HG02678 (cell line): ENCODE results near the gene ADAM12.
"Not testable (repeated sequence)": the region's sequence is repeated elsewhere in the genome, so short reads cannot be mapped to it uniquely, and the experiment has no call there.

Experiments used
- ATAC-seq: cut with Tn5 transposase; IDR thresholded peaks from one replicate; pipeline ENCODE4 v1.9.1; 2021; ENCODE audit warnings: mild to moderate bottlenecking, moderate library complexity; ENCODE audit not compliant: unreplicated experiment

Gene ADAM12

GRCh38 chr10:126001576-126001975, 386.7 kb downstream of the ADAM12 start:
- no peak for ATAC-seq

- ATAC-seq = no peak
These were observed 388.6 kb downstream of the ADAM12 start for GRCh38 chr10:125999694-126000093.

- no peak for ATAC-seq
These were observed 390.7 kb downstream of the ADAM12 start for GRCh38 chr10:125997586-125997985.

DNA sequence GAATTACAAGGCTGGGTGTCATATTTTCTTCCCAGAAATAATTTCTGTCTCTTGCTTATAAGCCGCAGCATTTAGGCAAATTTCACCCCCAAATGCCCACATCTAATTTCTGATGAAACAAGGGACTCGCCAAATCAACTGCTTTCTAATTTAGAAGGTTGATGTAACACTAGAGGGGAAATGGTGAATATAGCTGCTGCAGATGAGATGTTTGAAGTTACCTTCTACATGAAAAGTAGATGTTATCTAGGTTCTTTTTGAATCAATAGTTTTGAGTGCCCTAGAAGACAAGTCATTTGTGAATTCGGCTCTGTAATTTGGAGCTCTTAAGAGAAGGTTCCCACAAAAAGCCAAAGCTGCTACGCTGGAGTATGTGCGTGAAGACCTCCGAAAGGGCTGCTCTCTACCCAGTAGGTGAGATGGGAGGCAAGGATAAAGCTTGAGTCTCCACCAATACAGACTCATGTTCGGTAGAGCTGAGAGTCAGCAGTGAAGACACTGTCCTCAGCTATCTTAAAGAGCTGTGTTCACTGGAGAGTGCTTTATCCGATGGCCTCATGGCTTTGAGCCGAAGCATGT, 392.5 kb downstream of the ADAM12 start:
- ATAC-seq = no peak

DNA sequence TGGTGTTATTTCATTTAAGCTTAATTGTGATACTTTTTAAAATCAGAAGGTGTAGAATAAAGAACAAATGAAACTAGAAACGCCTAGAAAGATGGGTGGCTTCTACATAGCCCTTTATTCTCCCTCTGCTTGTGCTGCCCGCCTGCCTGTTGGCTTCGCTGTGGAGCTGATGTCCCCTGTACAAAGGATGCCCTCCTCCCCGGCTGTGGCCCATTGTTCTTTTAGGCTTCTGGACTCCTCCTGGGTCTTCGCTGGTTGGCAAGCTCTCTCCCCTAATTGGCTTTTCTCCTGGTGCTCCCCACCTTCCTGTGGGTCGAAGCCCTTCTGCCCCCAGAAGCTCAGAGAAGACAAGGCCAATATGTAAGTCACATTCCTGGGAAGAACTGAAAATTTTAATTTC, 393.7 kb downstream of the ADAM12 start:
- ATAC-seq = no peak

GRCh38 chr10:125992254-125992653, 396.0 kb downstream of the ADAM12 start:
- no peak for ATAC-seq

- ATAC-seq = no peak
These were observed 396.9 kb downstream of the ADAM12 start for GRCh38 chr10:125991392-125991791.

DNA sequence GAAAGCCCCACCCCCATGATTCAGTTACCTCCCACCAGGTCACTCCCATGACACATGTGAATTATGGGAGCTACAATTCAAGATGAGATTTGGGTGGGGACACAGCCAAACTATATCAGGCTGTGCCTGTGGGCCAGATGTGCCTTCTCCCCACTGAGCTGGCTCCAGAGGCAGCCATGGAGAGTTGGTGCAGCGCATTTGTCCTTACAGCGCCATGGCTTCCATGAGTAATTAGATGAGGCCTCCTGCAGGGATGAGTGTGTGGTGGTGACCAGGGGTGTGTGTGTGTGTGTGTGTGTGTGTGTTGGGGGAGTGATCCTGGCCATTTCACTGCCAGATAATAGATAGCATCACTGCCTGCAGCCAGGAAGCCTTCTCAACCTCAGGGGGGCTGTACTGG, 397.3 kb downstream of the ADAM12 start:
- ATAC-seq = no peak

- ATAC-seq = no peak
These were observed 398.5 kb downstream of the ADAM12 start for GRCh38 chr10:125989791-125990190.

DNA sequence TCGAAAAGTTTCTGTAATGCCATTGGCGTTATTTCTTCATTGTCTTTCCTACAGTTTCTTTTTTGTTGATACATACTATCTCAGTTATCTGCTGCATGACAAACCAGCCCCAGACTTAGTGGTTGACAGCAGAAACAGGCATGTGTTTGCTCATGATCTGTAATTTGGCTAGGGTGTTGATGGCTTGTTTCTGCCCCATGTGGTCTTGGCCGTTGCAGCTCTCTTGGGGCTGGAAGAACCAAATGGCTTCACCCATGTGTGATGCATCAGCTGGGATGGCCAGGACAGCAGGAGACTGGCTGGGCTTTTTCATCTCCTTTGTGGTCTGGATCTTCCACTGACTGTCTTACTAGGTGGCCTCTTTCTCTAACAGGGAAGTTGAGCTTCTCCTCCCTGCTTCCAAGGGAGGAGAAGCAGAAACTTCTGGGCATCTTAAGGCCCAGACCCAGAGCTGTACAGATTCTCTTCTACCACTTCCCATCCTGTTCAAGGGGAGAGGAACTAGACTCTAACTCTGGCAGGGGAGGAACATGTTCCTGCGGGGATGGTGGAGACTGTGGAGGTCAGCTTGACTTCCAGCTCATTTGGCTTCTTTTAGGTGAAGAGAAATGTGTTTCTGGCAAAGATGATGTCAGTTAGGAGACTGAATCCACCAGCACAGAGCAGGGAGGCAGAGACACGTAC, 402.6 kb downstream of the ADAM12 start:
- ATAC-seq = no peak

DNA sequence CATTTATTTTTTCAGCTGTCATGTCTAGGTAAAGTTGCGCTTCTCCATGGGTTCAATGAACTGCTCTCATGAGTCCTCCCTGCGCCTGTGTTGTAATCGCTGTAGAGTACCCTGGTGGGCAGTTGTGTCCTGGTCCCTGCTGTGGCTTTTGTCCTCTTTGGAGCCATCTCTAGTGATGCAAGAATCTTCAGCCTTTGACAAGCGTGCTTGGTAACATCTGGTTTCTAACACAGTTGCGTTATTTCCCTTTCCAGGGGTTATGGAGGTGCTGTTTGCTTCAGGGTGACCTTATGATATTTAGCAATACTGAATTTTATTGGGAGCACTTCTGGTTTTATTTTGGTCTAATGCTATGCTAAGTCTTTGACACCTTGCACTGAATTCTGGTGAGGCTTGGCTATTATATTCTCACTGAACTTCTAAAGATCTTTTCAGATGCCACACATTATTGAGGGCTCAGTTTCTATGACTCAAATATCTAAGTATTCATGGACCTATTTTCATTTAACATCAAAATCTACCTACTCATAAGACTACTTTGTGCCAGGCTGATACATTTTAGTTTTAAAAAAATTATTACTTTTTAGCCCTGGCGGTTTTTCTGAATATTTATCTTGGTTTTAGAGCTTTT, 403.3 kb downstream of the ADAM12 start:
- no peak for ATAC-seq

- ATAC-seq = no peak
These were observed 403.9 kb downstream of the ADAM12 start for GRCh38 chr10:125984346-125984745.

DNA sequence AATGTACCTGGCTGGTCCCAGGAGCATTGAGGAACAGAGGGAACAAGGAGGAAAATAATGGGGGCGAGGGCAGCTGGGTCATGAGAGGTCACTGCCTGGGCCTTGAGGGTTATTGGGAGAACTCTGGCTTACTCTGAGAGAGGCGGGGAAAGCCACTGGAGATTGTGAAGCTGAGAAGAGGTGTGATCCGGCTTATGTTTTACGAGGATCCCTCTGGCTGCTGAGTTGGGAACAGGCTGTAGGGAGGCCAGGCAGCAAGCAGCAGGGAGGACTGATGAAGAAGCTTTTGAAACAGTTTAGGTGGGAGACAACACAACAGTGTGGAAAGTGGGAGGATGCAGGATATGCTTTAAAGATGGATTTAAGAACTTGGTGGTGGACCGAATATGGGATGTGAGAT, 404.6 kb downstream of the ADAM12 start:
- no peak for ATAC-seq

GRCh38 chr10:125983161-125983560, 405.1 kb downstream of the ADAM12 start:
- no peak for ATAC-seq

GRCh38 chr10:125982260-125982948, 405.9 kb downstream of the ADAM12 start:
- ATAC-seq = peak; percentile 75

DNA sequence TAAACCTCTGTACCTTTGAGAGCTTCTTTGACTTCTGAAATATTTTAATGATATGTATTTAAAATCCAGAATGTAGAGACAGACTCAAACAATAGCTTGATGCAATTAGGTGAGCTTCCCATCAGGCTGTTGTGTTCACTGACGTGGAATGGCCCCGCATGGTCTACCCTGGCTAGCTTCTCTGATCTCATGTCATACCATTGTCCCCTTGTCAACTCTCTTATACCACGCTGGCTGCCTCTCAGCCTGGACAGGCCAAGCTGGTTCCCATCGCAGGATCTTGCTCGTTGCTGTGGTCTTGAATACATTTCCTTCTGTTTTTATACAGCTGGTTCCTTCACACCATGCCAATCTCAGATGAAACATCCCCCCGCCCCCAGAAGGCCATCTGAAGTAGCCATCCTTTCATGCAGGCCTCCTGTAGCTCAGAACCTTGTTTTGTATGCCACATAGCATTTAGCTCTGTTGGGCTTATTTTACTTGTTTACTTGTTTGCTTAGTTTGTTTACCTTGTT, 407.7 kb downstream of the ADAM12 start:
- ATAC-seq = no peak

DNA sequence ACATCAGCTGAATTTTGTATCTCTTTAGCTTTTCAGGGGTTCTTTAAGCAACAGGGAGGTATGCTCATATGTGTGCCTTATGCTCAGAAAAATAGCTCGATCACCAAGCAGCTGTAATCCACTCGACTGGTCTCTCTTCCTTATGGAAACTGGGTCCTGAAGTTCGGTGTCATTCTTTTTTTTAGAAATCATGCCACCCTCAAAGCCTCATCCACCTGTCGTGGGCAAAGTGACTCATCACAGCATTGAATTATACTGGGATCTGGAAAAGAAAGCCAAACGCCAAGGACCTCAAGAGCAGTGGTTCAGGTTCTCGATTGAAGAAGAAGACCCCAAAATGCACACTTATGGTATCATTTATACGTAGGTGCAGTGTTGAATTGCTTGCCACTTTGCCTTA, 408.3 kb downstream of the ADAM12 start:
- no peak for ATAC-seq

- ATAC-seq = no peak
These were observed 411.2 kb downstream of the ADAM12 start for GRCh38 chr10:125976960-125977605.

DNA sequence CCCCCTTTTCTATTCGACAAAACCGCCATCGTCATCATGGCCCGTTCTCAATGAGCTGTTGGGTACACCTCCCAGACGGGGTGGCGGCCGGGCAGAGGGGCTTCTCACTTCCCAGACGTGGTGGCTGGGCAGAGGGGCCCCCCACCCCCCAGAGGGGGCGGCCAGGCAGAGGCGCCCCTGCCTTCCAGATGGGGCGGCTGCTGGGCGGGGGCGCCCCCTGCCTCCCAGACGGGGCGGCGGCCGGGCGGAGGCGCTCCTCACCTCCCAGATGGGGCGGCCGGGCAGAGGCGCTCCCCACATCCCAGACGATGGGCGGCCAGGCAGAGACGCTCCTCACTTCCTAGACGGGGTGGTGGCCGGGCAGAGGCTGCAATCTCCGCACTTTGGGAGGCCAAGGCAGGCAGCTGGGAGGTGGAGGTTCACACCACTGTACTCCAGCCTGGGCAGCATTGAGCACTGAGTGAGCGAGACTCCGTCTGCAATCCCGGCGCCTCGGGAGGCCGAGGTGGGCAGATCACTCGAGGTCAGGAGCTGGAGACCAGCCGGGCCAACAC, 418.1 kb downstream of the ADAM12 start:
- not testable (repeated sequence) for ATAC-seq

DNA sequence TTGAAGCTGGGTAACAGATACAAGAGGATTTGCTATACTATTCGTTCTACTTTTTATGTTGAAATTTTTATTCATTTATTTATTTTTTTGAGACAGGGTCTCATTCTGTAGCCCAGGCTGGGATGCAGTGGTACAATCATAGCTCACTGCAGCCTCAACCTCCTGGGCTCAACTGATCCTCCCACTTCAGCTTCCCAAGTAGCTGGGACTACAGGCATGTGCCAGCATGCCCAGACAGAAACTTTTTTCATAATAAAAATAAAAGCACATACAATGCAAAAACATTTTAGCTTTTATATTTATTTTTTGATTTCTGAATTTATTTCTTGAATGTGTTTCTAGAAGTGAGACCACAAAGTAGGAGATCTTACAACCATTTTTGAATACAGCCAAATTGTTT, 420.7 kb downstream of the ADAM12 start:
- ATAC-seq = no peak

DNA sequence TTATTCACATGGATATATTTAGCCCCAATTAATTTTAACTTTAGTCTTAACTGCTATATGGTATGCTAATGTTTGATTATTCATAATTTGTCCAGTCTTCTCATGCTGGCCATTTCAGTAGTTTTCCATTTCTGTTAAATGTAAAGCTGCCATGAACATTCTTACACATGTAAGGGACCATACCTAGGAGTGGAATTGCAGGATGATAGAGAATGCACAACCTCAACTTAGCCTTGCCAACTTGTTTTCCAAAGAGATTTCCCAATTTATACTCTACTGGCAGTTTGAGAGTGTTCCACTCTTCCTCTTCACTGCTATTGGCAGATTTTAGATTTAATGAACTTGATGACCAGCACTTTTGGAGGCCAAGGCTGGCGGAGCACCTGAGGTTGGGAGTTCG, 423.7 kb downstream of the ADAM12 start:
- ATAC-seq = no peak
